GM19463 (cell line): ENCODE data around the gene STEAP1B.
"Not testable (repeated sequence)": the region's sequence is repeated elsewhere in the genome, so short reads cannot be mapped to it uniquely, and the experiment has no call there.

ENCODE experiments used
- ATAC-seq: cut with Tn5 transposase; IDR thresholded peaks from one replicate; pipeline ENCODE4 v1.9.1; 2021; ENCODE audit warnings: mild to moderate bottlenecking, moderate library complexity; ENCODE audit not compliant: unreplicated experiment

STEAP1B gene

GRCh38 chr7:22460363-22460988, 39.5 kb downstream of the STEAP1B start:
- no peak for ATAC-seq

- ATAC-seq = no peak
Measured at GRCh38 chr7:22457471-22457870, 42.5 kb downstream of the STEAP1B start.

GRCh38 chr7:22454446-22454845, 45.5 kb downstream of the STEAP1B start:
- ATAC-seq = no peak

GRCh38 chr7:22452960-22453558, 46.9 kb downstream of the STEAP1B start:
- ATAC-seq = no peak

GRCh38 chr7:22452142-22452959, 47.6 kb downstream of the STEAP1B start:
- ATAC-seq = no peak

- not testable (repeated sequence) for ATAC-seq
Measured at GRCh38 chr7:22450013-22450412, 50.0 kb downstream of the STEAP1B start.

- peak; percentile 67 for ATAC-seq
Measured at GRCh38 chr7:22447762-22448161, 52.2 kb downstream of the STEAP1B start.

GRCh38 chr7:22447008-22447407, 53.0 kb downstream of the STEAP1B start:
- ATAC-seq = peak; percentile 17

- ATAC-seq = no peak
Measured at GRCh38 chr7:22445853-22446252, 54.1 kb downstream of the STEAP1B start.

GRCh38 chr7:22445140-22445743, 54.7 kb downstream of the STEAP1B start:
- peak; percentile 32 for ATAC-seq

- peak; percentile 11 for ATAC-seq
Measured at GRCh38 chr7:22444181-22444971, 55.6 kb downstream of the STEAP1B start.

GRCh38 chr7:22443370-22444180, 56.4 kb downstream of the STEAP1B start:
- no peak for ATAC-seq

GRCh38 chr7:22442882-22443369, 57.1 kb downstream of the STEAP1B start:
- ATAC-seq = no peak

- ATAC-seq = no peak
Measured at GRCh38 chr7:22442187-22442881, 57.7 kb downstream of the STEAP1B start.

GRCh38 chr7:22441157-22441556, 58.8 kb downstream of the STEAP1B start:
- ATAC-seq = no peak

GRCh38 chr7:22438994-22439393, 61.0 kb downstream of the STEAP1B start:
- ATAC-seq = peak; percentile 56

GRCh38 chr7:22436552-22436951, 63.4 kb downstream of the STEAP1B start:
- ATAC-seq = not testable (repeated sequence)

- ATAC-seq = no peak
Measured at GRCh38 chr7:22435720-22436119, 64.3 kb downstream of the STEAP1B start.

- peak; percentile 80 for ATAC-seq
Measured at GRCh38 chr7:22435105-22435504, 64.9 kb downstream of the STEAP1B start.
